GM12801 (cell line): ENCODE data around the gene KLF4.

Experiments
- CTCF ChIP-seq: IDR thresholded peaks from one replicate; pipeline ENCODE4 v1.5.1; 2011; ENCODE audit warnings: control low read depth; ENCODE audit not compliant: insufficient read length; ENCODE audit errors: extremely low read depth

KLF4 gene

GRCh38 chr9:107489687-107490605 lies at the start of gene KLF4:
KLF4 (minus strand) TSS chr9:107489769; CDS start chr9:107489172, 597 bp downstream.
- TF ChIP-seq CTCF, result no peak

- TF ChIP-seq CTCF, result no peak
Measured at GRCh38 chr9:107536462-107536861, 46.9 kb upstream of the KLF4 start.

- no peak for TF ChIP-seq CTCF
Measured at GRCh38 chr9:107534510-107535078, 45.0 kb upstream of the KLF4 start.

- TF ChIP-seq CTCF, result no peak
Measured at GRCh38 chr9:107530679-107531078, 41.1 kb upstream of the KLF4 start.

DNA sequence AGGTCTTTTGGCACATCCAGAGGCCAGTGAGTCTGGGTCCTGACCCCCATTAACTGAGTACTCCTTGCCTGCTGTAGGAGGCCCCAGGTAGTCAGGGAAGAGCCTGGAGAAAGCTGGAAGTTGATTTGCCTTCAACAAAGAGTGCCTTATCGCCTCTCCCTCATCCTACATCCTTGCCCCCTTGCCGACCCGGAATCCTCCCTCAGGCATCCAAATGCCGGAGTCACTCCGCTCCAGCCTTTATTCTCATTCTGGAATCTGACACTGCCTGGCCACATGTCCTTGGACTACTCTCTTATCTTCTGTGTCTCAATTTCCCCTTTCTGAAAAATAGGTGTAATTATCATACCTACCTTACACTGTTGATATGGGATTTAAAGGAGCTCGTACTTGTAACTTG lies 39.1 kb upstream of the KLF4 start:
- TF ChIP-seq CTCF, result no peak

- TF ChIP-seq CTCF, result no peak
Measured at GRCh38 chr9:107523539-107523938, 34.0 kb upstream of the KLF4 start.

DNA sequence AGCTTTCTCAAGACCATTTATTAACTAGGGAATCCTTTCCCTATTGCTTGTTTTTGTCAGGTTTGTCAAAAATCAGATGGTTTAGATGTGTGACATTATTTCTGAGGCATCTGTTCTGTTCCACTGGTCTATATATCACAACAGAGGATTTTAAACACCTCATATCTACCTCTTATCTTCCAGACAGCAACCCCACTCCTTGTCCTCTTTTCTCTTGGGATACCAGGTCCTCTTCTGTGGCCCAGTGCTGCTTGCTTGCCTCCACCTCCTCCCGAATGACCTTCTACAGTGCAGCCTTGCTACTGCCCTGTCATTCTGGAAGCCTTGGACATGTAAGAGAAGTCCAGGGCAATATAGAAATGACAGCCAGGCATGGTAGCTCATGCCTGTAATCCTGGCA lies 30.6 kb upstream of the KLF4 start:
- TF ChIP-seq CTCF, result no peak
